HG03378 (cell line): ENCODE measurements around the gene BIVM.

Experiments
- ATAC-seq: cut with Tn5 transposase; IDR thresholded peaks from one replicate; pipeline ENCODE4 v1.9.1; 2021; ENCODE audit warnings: mild to moderate bottlenecking, moderate library complexity; ENCODE audit not compliant: unreplicated experiment

BIVM gene

DNA sequence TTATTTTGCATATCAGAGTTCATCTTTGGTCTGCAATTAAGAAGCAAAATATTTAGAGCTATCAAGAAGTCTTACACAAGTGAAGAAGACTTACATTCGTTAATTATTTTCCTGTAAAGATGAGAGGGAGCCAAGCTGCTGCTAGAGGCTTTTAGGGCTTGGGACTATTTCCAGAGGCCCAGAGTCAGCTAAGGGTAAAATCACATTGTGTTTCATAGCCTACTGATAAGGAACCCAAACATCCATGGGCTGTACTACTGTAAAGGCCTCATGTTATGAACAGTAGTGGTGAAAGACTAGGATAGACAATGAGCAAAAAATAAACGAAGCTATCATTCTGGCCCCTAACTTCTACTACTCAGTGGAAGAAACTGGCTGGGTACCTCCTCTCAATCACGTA, 14.4 kb upstream of the BIVM start:
- no peak for ATAC-seq

DNA sequence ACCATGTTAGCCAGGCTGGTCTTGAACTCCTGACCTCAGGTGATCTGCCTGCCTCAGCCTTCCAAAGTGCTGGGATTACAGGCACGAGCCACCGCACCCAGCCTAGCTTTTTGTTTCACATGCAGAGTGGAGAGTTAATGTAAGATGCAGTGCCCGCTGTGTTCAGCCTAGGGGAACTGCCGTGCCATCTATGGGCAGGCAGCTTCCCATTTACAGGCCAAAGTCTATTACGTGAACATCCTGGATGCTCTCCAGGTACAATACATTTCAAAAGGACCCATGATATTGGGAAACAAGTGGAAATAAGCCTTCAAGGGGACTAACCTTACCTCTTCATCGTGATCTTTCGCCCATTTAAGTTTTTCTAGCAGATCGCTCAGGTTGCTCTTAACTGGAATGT, 10.2 kb upstream of the BIVM start:
- no peak for ATAC-seq

DNA sequence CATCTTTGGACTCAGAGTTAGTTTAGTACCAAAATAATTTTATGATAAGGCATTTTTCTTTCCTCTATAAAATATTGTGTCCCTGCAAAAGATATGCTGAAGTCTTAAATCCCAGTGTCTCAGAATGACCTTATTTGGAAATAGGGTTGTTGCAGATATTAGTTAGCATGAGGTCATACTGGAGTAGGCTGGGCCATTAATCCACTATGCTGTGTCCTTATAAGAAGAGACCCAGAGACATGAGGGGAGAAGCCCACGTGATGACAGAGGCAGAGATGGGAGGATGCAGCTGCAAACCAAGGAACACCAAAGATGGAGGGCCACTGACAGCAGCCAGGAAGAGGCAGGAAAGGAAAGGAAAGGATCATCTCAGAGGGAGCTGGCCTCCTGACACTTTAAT, 6.5 kb upstream of the BIVM start:
- no peak for ATAC-seq

DNA sequence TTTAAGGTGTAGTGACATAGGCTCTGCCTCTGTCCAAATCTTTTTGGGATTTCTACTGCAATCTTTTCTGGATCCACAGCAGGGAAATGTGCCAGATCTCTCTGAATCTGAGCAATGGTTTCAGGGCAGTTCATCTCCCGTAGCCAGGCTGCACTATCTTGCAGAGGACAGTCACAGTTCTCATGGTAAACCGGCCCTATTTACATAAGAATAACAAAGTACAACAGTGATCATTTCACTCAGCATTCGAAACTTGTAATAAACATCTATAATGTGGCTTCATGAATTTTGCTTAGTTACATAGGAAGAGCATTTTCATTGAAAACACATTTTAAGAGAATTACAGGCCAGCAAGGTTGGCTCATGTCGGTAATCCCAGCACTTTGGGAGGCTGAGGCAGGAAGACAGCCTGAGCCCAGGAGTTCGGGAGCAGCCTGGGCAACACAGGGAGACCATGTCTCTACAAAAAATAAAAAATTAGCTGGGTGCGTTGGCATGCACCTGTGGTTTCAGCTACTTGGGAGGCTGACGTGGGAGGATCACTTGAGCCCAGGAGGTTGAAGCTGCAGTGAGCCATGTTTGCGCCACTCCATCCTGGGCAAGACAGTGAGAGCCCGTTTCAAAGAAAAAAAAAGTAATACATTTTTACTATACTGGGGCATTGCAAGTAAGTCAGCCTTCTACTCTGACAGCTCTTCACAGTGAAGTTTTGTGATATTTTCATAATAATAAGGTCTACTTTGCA, 5.1 kb upstream of the BIVM start:
- no peak for ATAC-seq

DNA sequence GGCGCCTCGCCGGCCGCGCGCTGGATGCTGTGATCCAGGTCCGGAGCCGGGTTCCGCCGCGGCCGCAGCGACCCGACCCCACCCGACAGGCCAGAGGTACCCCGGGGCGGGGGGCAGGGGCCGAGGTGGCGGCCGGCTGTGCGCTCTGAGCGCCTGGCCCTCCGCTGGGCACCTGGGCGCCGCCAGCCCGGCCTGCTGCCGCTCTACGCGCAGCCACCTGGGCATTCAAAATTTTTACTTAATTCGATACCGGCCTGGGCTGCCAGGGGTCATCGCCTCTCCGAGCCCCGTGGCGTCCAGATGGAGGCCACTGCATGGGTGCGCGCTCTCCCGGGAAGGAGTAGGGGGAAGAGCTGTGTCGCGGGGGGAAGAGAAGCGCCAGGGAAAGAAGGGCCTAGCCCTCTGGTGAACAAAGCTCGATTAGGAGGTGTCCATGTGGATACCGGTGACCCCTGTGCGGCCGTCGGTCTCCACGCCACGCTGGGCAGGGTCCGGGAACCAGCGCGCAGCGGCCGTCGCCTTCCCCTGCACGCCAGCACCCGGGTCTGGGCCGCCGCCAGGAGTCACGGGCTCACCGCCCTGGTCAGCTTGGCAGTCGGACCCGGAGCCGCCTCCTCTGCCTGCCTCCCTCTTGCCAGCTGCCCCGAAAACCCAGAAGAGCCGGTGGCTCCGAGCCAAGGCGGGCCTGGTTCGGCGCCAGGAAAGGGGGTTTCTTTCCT, 666 bp downstream of the BIVM start:
- ATAC-seq: peak; percentile 3

DNA sequence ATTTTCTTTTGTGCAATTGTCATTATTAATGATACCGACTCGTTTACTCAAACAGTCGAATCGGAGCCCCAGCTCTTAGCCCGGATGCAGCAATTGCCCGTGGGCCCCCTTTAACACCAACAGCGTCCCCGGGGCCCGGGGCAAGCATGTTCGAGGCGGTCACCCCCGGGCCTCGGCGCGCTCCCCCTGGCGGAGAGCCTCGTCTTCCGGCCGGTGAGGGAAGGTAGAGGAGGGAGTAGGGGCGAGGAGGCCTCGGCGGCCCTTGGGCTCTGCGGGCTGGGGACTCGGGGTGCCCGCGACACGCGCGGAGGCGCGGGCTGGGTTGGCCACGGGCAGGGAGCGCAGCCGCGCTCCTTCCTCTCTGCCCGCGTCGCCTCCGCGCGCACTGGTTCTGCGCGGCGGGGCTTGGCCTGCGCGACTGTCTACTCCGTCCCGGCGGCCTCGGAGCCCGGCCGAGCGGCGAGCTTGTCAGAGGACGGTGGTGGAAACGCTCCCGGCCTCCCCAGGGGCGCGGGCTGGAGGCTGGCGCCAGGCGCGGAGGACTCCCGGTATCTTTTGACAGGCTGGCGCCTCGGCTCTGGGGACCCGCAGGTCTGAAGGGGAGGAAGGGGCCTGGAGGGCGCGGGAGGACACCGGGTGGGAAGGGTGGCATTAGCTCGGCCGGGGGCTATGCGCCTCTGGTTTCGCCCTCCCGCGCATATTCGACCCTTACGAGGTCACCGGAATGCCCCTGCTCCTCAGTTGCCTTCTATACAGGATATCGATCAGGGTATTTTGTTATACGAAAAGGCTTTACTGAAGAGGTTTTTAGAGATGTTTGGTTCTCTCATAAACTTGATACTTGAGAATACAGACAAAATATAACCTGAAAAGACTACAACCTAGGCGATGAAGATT, 1.5 kb downstream of the BIVM start:
- ATAC-seq: peak; percentile 65

DNA sequence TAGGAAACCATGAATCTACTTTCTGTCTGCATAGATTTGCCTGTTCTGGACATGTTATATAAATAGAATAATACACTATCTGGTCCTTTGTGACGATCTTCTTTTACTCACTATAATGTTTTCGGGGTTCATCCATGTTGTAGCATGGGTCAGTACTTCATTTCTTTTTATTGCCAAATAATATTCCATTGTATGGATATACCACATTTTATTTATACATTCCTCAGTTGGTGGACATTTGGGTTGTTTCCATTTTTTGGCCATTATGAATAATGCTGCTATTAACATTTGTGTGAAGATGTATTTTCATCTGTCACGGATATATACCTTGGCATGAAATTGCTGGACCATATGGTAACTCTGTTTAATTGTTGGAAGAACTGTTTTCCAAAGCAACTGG, 6.8 kb downstream of the BIVM start:
- no peak for ATAC-seq

DNA sequence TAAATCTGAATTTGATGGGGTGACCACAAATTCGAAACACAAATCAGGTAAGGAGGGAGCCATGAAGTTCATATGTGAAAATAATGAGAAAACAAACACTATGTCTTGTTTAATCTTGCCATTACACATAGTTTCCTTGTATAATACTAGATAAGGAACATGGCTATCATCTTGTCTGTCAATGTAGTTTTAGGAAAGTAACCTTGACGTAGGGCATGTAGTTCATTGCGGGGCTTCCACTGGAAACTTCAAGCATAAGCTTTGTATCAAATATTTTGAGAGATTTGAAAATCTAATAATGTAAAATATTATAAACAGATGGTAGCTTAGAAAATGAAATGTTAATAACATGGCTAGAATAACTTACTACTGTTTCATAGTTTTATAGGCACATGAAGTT, 8.8 kb downstream of the BIVM start:
- no peak for ATAC-seq

DNA sequence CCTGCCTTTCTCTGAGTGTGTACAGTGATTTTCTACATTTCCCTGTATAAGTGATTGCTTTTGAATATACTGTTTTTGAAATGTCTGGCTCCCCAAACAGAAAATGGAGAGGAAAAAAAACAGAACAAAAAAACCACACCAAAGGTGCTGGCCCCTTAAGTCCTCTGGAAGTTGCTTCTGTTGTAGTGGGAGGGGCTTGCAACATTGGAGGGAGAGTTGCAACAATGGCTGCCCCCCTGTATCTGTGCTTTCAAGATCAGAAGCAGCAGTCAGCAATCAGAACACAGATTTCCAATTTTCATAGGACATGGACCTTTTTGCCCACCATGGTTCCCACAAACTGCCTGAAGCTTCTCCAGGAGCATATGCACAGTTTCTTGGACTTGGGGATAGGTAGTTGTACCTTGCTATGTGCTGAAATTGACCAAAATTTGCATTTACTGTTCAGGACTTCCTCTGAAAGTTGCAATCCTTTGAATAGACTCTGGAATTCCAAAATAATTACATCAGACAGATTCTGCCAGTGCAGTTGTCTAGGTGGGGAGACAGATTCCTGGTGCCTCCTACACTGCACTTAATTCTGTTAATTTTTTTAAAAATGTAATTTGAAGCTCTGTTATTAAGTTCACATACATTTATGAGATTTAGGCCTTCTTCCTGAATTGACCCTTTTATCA, 13.8 kb downstream of the BIVM start:
- ATAC-seq: no peak

DNA sequence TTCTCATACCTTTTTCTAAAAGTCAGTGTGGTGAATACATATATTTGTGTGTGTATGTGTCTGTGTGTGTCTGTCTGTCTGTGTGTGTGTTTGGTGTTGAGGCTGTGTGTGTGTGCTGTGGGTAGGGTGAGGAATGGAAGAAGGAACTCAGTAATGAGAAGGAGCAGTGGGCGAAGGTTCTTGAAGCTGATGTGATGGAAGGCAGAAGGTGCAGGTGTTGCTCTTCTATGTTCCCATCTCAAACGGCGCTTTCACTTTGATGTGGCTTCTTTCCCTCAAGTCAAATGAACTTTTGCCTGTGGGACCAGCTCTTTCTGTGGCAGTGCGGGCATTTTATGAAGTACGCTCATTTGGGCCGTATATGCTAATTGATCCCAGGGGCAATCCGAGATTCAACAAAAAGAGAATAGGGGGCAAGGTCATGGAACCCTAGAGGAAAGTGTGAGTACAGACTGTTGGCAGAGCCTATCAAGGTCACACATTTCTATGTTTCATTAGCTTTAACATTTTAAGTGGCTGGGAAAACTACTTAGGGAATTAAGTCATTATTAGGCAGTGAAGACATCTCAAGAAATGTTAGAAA, 15.2 kb downstream of the BIVM start:
- ATAC-seq: no peak

DNA sequence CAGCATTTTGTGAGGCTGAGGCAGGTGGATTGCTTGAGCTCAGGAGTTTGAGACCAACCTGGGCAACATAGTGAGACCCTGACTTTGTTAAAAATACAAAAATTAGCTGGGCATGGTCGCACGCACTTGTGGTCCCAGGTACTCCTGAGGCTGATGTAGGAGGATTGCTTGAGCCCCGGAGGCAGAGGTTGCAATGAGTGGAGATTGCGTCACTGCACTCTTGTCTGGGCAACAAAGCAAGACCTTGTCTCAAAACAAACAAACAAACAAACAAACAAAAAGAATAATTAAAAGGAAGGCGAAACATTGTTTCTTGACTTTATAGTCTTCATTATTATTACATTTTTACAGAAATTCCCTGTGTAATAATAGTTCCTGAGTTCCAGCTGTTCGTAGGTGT, 15.9 kb downstream of the BIVM start:
- ATAC-seq: no peak

DNA sequence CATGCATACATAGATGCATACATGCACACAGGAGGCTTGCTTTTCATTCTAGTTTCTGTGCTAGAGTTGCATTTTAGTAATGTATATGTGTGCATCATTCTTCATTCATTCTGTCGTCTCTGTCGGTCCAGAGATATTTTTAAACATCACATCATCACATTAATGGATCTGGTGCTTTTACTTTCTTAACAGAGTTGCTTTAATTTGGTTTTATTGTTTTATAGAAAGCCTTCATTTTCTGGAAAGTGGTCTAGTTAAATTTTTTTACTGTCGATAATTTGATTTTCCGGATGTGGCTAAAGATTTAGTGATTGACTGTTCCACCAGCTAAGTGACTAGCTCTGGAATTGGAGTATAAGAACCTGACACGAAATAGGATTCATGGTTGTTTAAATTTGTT, 16.9 kb downstream of the BIVM start:
- no peak for ATAC-seq

DNA sequence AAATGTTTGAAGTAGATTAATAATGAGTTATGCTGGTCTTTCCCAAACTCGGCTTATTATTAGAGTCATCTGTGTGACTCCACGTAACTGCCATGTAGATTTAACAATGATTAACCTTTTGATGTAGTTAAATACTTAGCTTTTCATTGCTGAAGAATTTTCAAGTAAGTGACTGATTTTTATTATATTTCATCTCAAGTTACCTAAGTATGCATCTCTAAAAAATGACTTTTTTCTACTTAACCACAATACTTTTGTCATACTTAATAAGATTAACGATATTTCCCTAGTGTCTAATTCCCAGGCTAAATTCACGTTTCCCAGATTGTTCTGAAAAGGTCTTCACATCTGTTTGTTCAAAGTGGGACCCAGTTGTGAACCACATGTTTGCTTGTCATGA, 17.8 kb downstream of the BIVM start:
- ATAC-seq: no peak

DNA sequence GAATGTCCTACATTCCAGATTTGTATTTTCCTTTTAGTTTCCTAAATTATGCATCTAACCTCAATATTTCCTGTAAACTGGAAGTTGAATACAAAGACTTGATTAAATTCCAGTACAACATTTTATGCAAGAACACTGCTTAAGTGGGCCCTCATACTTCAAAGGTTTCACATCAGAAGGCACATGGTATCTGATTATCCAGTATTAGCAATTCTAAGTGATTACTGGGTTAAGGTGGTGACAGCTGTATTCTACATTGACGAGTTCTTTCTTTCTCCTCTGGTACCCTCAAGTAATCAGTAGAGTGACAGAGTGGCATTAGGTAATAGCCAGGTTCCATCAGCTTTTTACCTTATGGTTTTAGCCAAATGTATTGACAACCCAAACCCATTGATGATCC, 18.3 kb downstream of the BIVM start:
- ATAC-seq: no peak

DNA sequence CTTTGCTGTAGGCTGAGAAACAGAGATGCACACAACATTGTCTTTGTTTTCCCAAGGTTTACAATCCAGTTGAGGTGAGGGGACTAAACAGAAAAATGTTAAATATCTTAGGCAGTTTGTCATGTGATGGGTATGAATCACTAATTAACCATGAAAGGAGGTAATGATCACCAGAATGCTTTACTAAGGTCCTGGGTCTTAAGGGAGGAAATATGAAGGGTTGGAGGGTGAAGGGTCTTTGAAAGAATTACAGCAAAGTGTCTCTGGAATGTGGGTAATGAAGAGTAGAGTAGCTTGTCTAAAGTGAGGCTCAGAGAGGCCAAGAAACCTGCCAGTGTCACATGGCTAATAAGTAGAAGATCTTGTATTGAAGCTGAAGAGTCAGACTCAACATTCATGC, 19.0 kb downstream of the BIVM start:
- ATAC-seq: no peak

DNA sequence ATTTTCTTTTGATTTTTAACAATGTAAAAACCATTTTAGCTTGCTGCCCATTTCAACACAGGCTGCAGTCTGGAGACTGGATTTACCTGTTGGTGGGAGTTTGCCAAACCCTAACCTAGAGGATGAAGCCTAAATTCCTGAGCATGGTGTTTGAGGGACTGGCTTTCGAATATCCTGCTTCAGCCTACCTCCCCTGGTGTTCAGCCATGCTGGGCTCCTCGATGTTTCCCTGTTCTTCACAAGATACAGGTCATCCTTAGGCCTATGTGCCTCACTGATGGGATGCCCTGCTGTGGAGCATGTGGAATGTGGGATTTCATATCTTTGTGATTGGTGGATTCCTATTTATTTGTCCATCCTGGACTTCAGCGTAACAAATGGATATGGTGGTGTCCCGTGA, 26.5 kb downstream of the BIVM start:
- ATAC-seq: no peak

DNA sequence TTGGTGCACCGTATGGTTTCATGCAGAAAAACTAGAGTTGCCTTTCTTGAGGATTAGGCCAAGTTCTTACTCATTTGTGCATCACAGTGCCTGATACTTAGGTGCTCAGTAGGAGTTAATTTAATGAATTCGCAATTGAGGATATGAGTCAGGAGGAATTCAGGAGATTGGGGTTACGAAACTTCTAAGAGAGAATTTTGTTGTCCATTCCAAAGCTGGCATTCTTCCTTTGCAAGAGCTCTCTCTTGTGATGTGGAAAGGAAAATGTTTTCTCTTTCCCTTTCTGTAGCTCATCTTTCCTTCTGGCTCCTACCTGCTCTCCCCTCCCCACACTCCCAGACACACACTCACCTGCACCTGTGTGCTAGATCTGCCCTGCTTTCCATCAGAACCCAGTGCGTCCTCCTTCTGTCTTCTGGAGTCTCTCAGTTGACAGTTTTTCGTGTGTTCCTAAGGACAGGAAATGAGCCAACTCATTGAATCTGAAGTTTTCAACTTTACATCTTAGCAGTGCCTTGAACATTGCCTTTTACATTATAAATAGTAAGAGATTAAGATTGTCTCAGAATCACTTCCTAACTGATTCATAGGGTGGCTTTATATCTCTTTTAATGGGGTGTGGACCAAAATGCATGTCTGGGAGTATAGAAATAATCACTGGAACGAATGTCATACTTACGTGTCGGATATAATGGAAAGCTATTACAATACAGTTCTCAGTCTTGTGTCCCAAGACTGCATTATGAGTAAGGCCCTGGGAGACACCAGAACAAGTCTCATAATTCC, 27.2 kb downstream of the BIVM start:
- no peak for ATAC-seq

DNA sequence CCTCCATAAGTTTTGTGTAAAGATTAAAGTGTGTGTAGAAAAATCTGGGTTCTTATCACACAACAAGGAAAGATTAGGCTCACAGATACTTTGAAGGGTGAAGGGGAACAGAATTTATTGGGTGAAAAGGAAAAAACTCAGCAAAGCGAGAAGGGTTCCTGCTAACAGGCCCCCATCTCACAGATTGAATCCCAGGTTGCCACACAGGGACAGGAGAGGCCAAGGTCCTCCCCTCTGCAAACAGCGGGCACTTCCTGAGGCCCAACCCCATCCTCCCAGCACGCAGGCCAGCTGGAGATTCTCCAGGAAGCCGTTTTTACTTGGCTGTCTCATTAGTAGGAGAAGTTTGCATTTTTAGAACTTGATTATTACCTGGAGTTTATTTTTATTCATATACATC, 31.7 kb downstream of the BIVM start:
- no peak for ATAC-seq

DNA sequence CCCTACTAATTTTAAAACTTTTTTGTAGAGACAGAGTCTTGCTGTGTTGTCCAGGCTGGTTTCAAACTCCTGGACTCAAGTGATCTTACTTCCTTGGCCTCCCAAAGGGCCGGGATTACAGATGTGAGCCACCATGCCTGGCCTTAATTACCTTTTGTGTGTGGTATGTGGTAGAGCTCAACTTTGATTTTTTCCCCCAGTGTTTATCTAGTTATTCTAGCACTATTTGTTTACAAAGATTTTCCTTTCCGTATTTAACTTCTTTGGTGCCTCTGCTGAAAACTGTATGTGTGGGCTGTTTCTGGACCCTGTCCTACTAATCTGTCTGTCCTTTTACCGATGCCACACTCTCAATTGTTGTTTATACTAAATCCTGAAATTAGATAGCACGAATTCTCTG, 37.6 kb downstream of the BIVM start:
- no peak for ATAC-seq

DNA sequence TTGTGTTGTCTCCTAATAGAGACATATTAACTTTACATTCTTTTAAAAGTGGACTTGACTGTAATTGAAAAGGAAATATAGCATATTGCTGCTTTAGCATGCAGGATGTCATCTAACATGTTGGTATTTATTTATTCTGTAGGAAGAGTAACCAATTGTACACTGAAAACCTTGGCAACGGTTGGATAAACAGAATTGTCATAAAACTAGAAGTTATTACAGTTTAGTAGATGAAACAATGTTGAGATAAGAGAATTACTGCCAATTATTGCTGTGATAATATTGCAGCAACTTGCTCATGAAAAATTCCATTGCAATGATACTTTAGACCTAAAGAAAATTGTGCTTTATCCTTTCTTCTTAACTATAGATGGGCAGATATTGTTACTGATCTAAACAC, 39.4 kb downstream of the BIVM start:
- no peak for ATAC-seq
